Measurements from ENCODE around the gene ENPP7.

Gene ENPP7

GRCh38 chr17:79785017-79785899, 54.5 kb downstream of the ENPP7 start:
- intact Hi-C loops (cut with DNase I): no loop called here
- no peak for DNase-seq

- intact Hi-C loops (cut with DNase I): no loop called here
- DNase-seq: no peak
These were observed 55.4 kb downstream of the ENPP7 start for GRCh38 chr17:79785900-79786810.

DNA sequence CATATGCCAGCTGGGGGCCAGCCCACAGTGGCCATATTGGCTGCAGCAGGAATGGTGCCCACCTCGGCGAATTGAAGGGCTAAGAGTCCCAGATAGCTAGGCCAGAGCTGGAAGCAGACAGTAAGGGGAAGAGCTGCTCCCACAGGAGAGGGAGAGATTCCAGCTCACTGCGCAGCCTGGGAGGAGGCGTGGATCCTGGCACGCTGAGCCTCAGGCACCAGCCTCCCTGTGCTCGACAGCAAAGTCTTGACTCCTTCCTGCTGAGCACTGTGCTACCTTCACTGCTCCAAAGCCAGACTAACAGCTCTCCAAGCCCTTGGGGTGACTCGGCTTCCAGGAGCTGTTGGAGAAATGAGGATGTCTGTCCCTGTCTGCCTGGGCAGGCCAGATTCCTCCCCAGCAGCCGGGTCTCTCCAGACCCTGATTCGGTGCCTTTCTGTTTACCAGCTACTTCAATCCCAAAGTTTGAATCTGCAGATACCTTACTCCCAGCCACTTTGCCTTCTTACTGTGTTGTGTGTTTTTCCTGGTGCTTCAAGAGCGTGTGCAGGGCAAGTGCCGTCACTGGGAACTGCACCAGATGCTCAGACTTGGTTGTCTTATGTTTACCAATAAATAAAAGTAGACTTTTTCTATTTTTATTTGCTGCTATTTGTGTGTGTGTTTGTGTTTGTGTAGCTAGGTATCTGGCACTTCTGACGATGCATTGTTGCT, 56.3 kb downstream of the ENPP7 start:
- intact Hi-C loops (cut with DNase I): no loop called here
- no peak for DNase-seq

DNA sequence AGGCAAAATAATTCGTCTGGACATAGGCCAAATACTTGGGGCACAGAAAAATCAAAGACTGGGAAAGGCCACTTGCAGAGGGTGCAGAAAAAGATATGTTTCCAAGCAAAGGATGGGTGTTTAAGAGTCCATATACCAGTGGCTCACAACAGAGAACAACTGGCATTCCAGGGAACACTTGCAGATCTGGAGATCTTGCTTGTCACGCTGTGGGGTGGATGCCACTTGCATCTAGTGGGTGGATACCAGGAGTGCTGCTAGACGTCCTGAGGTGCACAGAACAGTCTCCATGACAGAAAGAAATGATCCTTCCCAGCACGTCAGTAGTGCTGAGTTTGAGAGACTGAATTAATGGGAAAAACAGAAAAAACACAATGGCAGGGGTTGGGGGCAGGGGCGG, 57.7 kb downstream of the ENPP7 start:
- no peak for DNase-seq
- intact Hi-C loops (cut with DNase I): no loop called here

GRCh38 chr17:79788989-79789942, 58.5 kb downstream of the ENPP7 start:
- DNase-seq: no peak
- intact Hi-C loops (cut with DNase I): no loop called here

GRCh38 chr17:79789943-79790804, 59.4 kb downstream of the ENPP7 start:
- intact Hi-C loops (cut with DNase I): loop anchor here (5.0 kb wide), 1 partner anchor 202 kb away; no protein-coding TSS in a partner anchor
- peak in 29 of 42 donors; percentile 35 to 85 (median 61) for DNase-seq

DNA sequence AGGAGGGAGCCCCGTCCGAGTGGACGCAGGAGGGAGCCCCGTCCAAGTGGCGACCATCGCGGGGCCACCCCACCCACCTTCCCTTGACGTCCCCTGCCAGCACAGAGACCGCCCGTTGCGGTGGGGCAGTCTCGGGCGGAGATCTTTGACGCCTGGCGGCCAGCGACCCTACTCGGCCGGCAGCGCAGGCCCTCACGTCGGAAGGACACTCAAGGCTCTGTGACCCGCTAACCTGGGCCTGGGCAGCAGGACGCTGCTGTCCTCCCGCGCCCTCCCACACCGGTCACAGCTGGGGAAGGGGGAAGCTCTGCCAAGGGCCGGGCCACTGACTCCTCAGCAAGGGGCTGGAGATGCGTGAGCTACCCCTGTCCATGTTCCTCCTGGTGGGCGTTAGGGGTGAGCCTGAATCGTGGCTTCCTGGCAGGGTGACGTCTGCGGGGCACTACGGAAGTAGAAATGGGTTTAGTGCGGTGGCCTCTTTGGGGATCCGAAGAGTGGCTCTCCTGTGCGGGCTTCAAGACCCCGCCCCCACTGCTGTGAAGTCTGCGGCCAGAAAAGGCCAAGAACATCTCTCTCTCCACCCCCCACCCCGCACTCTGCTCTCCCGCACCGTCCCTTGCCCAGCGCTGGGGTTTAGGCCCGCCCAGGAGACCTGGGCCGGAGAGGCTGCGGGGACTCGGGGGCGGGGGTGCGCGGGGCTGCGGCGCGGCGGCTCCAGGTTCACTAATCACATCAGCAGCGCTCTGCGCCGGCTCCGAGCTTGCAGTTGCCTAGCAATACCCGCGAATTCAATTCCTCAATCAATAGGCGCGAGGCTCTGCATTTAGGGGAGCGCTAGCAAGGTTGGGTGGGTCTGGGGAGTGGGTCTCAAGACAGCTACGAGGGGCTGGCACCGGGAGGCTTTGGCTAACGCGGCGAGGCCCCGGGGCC, 60.3 kb downstream of the ENPP7 start:
- peak in 9 of 42 donors; percentile 29 to 61 (median 37) for DNase-seq
- intact Hi-C loops (cut with DNase I): loop anchor here (5.0 kb wide), 1 partner anchor 201 kb away; no protein-coding TSS in a partner anchor

DNA sequence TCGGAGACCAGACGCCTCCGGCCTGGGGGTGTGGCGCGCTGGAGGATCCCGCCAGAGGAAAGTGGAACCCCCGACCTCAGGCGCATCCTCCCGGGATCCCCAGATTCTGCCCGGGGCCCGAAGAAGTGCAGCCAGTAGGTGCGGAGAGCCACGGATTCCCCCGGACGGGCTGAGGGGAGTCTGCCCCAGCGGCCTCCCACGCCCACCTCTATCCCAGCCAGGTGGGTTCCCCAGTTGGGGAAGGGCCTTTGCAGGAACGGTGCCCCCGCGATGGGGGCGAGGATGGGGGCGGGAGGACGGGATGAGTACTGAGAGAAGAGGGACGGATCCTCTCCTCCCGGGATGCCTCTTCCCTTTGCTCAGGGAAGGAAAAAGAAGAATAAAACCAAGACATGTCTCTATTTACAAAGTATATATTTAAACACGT, 61.0 kb downstream of the ENPP7 start:
- no peak for DNase-seq
- intact Hi-C loops (cut with DNase I): loop anchor here (5.0 kb wide), 1 partner anchor 201 kb away; no protein-coding TSS in a partner anchor

Measured in head of caudate nucleus (tissue), 42 donors.